GM12865 (cell line): ENCODE data around the gene PDCL2.

Experiments
- DNase-seq: peaks from one replicate; pipeline ENCODE4 v3.0.0; 2010; ENCODE audit warnings: low read depth
- H3K4me3 ChIP-seq: 2 replicates; pipeline ENCODE4 v1.5.1; 2011; ENCODE audit warnings: mild to moderate bottlenecking, low read depth, low read length, control low read depth
- TF ChIP-seq, protein P1 (sequence below): IDR thresholded peaks from 2 replicates; pipeline ENCODE4 v1.5.1; 2011; ENCODE audit warnings: low read length, control low read depth, low read depth, inconsistent platforms; ENCODE audit not compliant: insufficient read depth; ENCODE audit errors: missing control alignments

PDCL2 gene

DNA sequence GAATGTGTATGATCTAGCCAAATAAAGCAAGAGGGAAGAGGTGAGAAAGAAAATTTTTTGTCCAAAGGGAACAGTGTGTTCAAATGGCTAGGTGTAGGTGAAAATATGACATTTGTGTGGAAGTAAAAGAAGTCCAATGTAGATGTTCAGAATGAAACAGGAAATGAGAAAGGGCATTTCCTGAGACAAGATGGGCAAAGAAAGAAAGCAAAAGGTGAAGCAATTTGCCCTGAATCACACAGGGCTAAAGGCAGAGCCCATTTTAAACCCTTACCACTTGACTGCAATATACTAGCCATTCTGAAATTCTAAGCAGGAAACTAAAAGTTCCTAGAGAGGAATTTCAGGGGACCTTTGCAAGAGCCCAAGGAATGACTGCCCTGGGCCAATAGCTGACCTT, 81.4 kb downstream of the PDCL2 start:
- TF ChIP-seq, protein P1, sequence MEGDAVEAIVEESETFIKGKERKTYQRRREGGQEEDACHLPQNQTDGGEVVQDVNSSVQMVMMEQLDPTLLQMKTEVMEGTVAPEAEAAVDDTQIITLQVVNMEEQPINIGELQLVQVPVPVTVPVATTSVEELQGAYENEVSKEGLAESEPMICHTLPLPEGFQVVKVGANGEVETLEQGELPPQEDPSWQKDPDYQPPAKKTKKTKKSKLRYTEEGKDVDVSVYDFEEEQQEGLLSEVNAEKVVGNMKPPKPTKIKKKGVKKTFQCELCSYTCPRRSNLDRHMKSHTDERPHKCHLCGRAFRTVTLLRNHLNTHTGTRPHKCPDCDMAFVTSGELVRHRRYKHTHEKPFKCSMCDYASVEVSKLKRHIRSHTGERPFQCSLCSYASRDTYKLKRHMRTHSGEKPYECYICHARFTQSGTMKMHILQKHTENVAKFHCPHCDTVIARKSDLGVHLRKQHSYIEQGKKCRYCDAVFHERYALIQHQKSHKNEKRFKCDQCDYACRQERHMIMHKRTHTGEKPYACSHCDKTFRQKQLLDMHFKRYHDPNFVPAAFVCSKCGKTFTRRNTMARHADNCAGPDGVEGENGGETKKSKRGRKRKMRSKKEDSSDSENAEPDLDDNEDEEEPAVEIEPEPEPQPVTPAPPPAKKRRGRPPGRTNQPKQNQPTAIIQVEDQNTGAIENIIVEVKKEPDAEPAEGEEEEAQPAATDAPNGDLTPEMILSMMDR, result no peak
- no peak overlapping the region for H3K4me3 ChIP-seq
- DNase-seq, result peak; percentile 3

DNA sequence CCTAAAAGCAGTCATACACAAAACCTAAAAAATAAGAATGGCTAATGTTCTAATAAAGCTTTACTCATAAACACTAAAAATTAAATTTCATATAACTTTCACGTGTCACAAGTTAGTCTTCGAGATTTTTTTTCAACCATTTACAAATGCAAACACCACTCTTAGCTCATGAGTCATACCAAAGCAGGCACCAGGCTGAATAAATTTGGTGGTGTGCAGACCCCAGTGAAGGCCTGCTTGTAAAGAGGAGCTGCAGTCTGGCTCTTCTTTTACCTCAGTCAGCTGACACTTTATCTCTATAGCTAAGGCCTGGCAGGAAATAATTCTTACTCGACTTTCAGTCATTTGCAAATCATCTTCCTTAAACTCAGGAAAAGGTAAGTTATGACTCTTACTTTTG, 82.8 kb downstream of the PDCL2 start:
- TF ChIP-seq, protein P1, result no peak
- H3K4me3 ChIP-seq, result no peak overlapping the region
- no peak for DNase-seq

DNA sequence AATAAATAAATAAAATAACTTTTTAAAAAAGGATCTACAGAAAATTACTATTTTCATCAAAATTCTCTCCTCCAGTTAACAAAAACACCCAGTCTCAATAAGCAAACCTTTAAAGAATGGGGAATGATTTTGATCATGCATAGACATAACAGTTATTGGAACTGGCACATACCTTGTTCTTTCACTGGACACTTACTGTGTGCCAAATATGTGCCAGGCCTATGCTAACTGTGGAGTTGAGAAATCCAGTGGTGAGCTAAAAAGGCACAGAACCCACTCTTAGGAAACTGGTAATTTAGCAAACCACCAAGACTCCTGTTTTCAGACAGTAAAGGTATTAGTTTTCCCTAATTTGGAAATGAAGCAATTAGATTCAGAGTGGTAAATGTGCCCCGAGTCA, 84.4 kb downstream of the PDCL2 start:
- no peak overlapping the region for H3K4me3 ChIP-seq
- no peak for DNase-seq
- TF ChIP-seq, protein P1, result no peak
